Measurements from ENCODE around the gene COX6A2. TPM values are rescaled to one million over a fixed set of nuclear protein-coding genes. Genes with fewer than 3 reads are reported as not detected.

Gene COX6A2
- total RNA-seq, 2 experiments from 2014 or later: not detected

GRCh38 chr16:31427441-31428278, 500 bp downstream of the COX6A2 start:
- H3K27ac ChIP-seq (ENCODE audit: low read depth, low read length, poor library complexity, severe bottlenecking): no peak overlapping the region
- no peak for DNase-seq (ENCODE audit: low spot score)
- no peak overlapping the region for H3K4me3 ChIP-seq (ENCODE audit: low read depth, low read length, poor library complexity, severe bottlenecking)
- H2AFZ ChIP-seq (ENCODE audit: low read length): no peak overlapping the region
- no peak overlapping the region for H3K4me2 ChIP-seq (ENCODE audit: low read length)
- no peaks in the 10 kb centered on the region for H3K79me2 ChIP-seq (ENCODE audit: insufficient read depth, low read depth, low read length)
- H3K9me2 ChIP-seq (ENCODE audit: insufficient read depth, low read length): no peaks in the 10 kb centered on the region
- intact Hi-C loops (cut with micrococcal nuclease; ENCODE audit: unreplicated experiment): no loop called here
- H4K20me1 ChIP-seq (ENCODE audit: insufficient read depth, low read length): no peaks in the 10 kb centered on the region
- no peaks in the 10 kb centered on the region for H3K4me1 ChIP-seq (ENCODE audit: insufficient read depth, low read length, poor library complexity, severe bottlenecking)
- ChIA-PET POLR2A (interaction anchor here (0.6 kb wide), 1 partner anchor 63 kb away, joined by 4 read pairs; no protein-coding TSS in a partner anchor), CTCF (ENCODE audit: unreplicated experiment) (no interaction called here)
- H3K36me3 ChIP-seq (ENCODE audit: insufficient read depth, low read length): no peaks in the 10 kb centered on the region
- TF ChIP-seq EZH2phosphoT487 (IDR thresholded peaks at IDR 0.05; ENCODE audit: borderline replicate concordance, low read depth, low read length): no peak
- TF ChIP-seq, protein P1, sequence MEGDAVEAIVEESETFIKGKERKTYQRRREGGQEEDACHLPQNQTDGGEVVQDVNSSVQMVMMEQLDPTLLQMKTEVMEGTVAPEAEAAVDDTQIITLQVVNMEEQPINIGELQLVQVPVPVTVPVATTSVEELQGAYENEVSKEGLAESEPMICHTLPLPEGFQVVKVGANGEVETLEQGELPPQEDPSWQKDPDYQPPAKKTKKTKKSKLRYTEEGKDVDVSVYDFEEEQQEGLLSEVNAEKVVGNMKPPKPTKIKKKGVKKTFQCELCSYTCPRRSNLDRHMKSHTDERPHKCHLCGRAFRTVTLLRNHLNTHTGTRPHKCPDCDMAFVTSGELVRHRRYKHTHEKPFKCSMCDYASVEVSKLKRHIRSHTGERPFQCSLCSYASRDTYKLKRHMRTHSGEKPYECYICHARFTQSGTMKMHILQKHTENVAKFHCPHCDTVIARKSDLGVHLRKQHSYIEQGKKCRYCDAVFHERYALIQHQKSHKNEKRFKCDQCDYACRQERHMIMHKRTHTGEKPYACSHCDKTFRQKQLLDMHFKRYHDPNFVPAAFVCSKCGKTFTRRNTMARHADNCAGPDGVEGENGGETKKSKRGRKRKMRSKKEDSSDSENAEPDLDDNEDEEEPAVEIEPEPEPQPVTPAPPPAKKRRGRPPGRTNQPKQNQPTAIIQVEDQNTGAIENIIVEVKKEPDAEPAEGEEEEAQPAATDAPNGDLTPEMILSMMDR (conservative IDR thresholded peaks at IDR 0.05; ENCODE audit: low read length): no peak
- BruUV-seq (replicated peaks): no TSS peak
- H3K9me3 ChIP-seq (ENCODE audit: low read length): no peaks in the 10 kb centered on the region

GRCh38 chr16:31423801-31424200, 4.4 kb downstream of the COX6A2 start:
- Histone ChIP-seq H3K4me1 (ENCODE audit: insufficient read depth, low read length, poor library complexity, severe bottlenecking) (no peaks in the 10 kb centered on the region), H3K79me2 (ENCODE audit: insufficient read depth, low read depth, low read length) (no peaks in the 10 kb centered on the region), H4K20me1 (ENCODE audit: insufficient read depth, low read length) (no peaks in the 10 kb centered on the region), H3K9me3 (ENCODE audit: low read length) (no peaks in the 10 kb centered on the region), H3K9me2 (ENCODE audit: insufficient read depth, low read length) (no peaks in the 10 kb centered on the region), H3K4me2 (ENCODE audit: low read length) (no peak overlapping the region), H3K4me3 (ENCODE audit: low read depth, low read length, poor library complexity, severe bottlenecking) (no peak overlapping the region), H2AFZ (ENCODE audit: low read length) (no peak overlapping the region), H3K36me3 (ENCODE audit: insufficient read depth, low read length) (no peaks in the 10 kb centered on the region), H3K27ac (ENCODE audit: low read depth, low read length, poor library complexity, severe bottlenecking) (no peak overlapping the region)
- BruUV-seq (replicated peaks): no TSS peak
- no peak for TF ChIP-seq EZH2phosphoT487 (IDR thresholded peaks at IDR 0.05; ENCODE audit: borderline replicate concordance, low read depth, low read length)
- TF ChIP-seq, protein P1 (conservative IDR thresholded peaks at IDR 0.05; ENCODE audit: low read length): no peak
- CTCF ChIA-PET (ENCODE audit: unreplicated experiment): no interaction called here
- intact Hi-C loops (cut with micrococcal nuclease; ENCODE audit: unreplicated experiment): no loop called here
- POLR2A ChIA-PET: no interaction called here
- DNase-seq (ENCODE audit: low spot score): no peak

GRCh38 chr16:31423241-31423640, 4.9 kb downstream of the COX6A2 start:
- no peak overlapping the region for H3K4me2 ChIP-seq (ENCODE audit: low read length)
- CTCF ChIA-PET (ENCODE audit: unreplicated experiment): no interaction called here
- no peaks in the 10 kb centered on the region for H3K9me2 ChIP-seq (ENCODE audit: insufficient read depth, low read length)
- H3K4me3 ChIP-seq (ENCODE audit: low read depth, low read length, poor library complexity, severe bottlenecking): no peak overlapping the region
- no TSS peak for BruUV-seq (replicated peaks)
- TF ChIP-seq, protein P1 (conservative IDR thresholded peaks at IDR 0.05; ENCODE audit: low read length): no peak
- no peak overlapping the region for H3K27ac ChIP-seq (ENCODE audit: low read depth, low read length, poor library complexity, severe bottlenecking)
- DNase-seq (ENCODE audit: low spot score): no peak
- no peaks in the 10 kb centered on the region for H3K9me3 ChIP-seq (ENCODE audit: low read length)
- POLR2A ChIA-PET: no interaction called here
- H3K36me3 ChIP-seq (ENCODE audit: insufficient read depth, low read length): no peaks in the 10 kb centered on the region
- intact Hi-C loops (cut with micrococcal nuclease; ENCODE audit: unreplicated experiment): no loop called here
- no peaks in the 10 kb centered on the region for H3K79me2 ChIP-seq (ENCODE audit: insufficient read depth, low read depth, low read length)
- H2AFZ ChIP-seq (ENCODE audit: low read length): no peak overlapping the region
- H4K20me1 ChIP-seq (ENCODE audit: insufficient read depth, low read length): no peaks in the 10 kb centered on the region
- H3K4me1 ChIP-seq (ENCODE audit: insufficient read depth, low read length, poor library complexity, severe bottlenecking): no peaks in the 10 kb centered on the region
